GM18867 (cell line): ENCODE data around the gene WDR7.
"Not testable (repeated sequence)": the region's sequence is repeated elsewhere in the genome, so short reads cannot be mapped to it uniquely, and the experiment has no call there.

Experiments used
- ATAC-seq: cut with Tn5 transposase; IDR thresholded peaks from one replicate; pipeline ENCODE4 v1.9.1; 2021; ENCODE audit warnings: mild to moderate bottlenecking, moderate library complexity; ENCODE audit not compliant: unreplicated experiment

WDR7 gene

DNA sequence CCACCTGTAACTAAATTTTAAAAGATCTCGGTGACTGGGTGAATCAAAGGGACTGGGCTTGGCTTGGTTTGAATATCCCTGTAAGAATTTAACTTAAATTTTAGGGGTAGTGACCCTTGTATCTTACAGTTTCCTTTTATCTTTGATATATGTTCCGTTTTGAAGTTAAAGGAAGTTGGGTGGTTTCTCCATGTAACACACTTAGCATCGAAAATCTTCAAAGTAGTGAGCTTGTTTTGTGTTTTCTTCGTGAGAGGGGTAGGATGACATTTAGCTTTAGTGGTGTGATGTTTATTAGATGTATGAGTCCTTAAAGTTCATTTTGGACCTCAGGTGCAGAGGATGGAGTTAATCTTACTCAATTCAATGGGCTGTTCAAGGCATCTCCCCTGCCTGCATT is 1.6 kb downstream of the WDR7 start:
- ATAC-seq, result no peak

DNA sequence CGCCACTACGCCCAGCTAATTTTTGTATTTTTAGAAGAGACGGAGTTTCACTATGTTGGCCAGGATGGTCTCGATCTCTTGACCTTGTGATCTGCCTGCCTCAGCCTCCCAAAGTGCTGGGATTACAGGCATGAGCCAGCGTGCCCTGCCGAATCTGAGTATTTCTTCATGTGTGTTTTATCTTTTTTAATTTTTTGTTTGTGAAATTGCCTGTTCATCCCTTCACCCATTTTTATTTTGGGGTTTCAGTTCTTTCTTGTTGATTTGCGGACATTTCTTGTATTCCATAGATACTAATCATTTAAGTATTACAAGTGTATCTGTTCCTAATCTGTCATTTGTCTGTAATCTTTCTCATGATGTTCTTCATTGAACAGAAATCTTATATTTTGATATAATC is 3.1 kb downstream of the WDR7 start:
- not testable (repeated sequence) for ATAC-seq

DNA sequence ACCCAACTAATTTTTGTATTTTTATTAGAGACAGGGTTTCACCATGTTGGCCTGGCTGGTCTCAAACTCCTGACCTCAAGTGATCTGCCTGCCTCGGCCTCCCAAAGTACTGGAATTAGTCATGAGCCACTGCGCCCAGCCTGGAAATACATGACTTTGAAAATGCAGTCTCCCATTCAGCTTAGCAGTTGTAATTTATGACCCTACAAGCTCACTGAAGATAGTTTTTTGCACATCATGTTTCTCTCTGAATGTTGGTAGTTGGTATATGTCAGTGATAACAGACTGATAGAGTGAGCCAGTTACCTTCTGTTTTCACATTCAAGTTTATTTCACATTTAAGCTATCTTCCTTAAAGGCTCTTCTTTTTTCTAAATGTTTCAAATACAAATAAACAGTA is 7.1 kb downstream of the WDR7 start:
- no peak for ATAC-seq

DNA sequence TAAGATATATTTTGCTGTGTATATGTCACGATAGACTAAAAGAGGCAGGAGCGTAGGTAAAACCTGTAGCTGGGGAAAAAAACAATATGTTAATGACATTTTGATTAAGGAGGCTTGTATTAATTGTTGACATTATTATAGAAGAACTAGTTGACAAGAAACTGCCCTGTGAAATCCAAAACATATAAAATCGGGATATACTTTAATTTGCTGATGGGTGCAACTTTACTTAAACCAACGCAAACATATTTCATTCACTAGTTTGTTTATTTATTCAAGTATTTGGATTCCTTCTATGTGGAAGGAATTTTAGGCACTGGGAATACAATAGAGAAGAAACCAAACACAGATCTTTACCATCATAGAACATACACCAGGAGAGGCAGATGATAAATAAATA is 8.0 kb downstream of the WDR7 start:
- no peak for ATAC-seq

DNA sequence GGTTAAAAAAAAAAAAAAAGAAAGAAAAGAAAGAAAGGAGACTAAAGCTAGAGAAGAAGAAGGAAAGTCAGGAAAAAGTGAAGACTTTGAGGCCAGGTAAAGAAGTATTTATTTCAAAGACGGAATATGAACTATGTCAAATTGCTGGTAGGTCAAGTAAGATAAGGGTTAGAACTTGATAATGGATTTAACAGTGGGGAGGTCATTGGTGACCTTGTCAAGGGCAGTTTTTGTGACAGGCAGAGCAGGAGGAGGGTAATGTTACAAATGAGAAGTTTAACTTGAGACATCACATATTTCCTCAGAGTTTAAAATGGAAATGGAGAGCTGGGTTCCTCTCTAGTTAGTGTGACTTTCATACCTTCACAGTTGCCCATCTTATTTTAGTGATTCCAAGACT is 9.5 kb downstream of the WDR7 start:
- no peak for ATAC-seq

DNA sequence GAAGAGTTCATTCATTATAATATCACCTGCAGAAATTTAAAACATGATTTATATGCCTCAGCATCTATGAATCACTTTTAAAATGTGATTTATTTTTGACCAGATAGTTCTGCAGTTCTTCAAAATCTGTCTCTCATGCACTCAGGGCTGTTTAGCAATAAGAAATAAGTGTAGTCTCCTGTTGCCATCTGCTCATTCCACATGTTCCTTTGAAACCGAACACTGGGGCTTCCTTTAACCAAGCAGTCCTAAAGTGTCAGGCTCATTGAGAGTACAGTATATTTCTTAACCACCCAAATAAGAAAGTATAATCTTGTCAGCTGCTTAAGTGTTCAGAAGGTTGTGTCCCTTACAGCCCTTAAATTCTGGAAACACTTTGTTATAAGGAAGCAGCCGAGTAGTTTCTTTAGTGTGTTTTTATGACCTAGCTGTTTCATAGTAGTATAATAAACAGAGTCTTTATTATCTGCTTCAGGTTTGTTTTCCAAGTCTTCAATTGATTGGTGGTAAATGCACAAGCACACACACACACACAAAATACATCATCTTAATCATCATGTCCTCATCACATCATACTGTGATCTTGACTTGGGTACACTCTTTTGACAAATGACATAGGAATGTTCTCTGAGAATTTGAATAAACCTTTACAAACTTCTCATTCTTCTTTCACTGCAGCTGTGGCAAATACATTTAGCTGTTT is 10.4 kb downstream of the WDR7 start:
- no peak for ATAC-seq

DNA sequence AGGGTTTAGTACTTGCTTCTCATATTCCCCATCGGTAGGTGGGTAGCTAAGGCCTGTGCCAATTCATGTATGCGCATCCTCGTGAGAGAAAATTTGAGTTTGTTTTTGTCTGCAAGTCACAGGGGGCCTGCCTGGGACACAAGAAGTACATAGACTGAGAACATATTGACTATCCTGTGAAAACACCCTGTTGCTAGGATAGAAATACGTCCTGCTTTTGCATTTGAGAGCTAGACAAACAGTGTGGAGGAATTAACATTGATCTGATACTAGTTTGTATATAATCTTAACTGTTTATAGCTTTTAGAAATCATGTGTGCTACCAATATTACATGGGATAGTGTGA is 10.9 kb downstream of the WDR7 start:
- no peak for ATAC-seq

DNA sequence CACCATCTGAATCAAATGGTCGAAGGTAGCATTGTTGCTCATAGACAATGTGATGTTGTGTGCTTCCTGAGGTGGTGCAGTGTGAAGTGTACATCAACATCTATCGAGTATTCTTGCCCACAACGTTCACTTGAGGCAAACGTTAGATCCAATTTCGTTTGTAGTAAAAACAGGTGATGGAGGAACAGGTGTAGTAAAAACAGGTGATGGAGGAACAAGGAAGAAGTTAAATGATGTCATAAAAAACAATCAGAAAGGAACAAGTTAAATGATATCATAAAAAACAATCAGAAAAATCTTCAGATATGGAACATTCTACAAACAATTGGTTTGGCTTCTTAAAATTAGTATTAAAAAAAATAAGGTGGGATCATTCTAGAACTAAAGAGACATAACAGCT is 11.3 kb downstream of the WDR7 start:
- ATAC-seq, result no peak

DNA sequence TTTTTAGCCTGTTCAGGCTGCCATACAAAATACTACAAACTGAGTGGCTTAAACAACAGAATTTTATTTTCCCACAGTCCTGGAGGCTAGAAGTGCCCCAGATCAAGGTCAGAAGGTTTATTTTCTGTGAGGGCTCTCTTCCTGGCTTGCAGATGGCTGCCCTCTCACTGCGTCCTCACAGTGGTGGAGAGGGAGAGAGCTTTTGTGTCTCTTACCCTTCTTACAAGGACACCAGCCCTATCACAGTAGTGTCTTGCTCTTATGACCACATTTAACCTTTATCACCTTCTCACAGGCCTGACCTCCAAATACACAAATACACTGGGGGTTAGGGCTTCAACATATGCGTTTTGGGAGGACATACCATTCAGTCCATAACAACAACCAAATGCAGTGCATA is 11.7 kb downstream of the WDR7 start:
- ATAC-seq, result no peak

DNA sequence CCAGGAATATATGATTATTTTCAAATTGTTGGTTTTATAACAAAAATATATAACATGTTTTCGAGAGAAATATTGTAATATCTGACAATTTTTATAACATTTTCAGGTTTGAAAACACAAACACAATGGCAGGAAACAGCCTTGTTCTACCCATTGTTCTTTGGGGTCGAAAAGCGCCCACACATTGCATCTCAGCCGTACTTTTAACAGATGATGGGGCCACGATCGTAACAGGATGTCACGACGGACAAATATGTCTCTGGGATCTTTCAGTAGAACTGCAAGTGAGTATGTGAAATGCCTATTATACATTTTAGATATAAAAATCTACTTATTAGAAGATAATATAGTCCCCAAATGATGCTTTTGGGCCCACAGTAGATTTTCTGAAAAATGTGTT is 21.2 kb downstream of the WDR7 start:
- ATAC-seq, result no peak

DNA sequence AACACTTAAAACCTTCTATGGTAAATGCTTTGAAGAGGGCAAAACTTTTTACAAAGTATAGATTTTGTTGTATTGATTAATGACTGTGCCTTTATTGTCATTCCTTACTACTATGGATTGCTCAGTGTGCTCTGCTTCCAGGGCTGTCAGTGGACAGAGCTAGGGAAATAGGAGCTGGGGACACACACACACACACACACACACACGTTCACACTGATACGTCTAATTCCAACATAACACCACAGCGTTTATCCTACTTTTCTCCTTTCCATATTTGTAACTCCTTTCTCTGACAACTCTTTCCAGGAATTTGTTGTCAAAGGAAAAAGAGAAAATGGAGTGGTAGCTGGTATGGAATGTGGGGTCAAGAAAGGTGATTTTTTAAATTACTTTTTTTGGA is 21.8 kb downstream of the WDR7 start:
- ATAC-seq, result no peak

DNA sequence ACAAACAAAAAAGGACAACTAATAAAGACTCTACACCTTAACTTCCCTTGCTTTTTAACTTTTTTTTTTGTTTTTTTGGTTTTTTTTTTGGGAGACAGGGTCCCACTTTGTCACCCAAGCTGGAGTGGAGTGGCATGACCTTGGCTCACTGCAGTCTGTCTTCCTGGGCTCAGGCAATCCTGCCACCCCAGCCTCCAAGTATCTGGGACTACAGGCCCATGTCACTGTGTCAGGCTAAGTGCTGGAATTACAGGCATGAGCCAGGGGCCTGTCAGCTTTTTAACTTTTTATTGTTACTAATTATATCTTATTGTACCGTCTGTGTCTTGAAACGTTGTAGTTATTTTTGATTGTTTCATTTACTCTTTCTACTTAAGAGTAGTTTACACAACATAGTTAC is 25.5 kb downstream of the WDR7 start:
- no peak for ATAC-seq

DNA sequence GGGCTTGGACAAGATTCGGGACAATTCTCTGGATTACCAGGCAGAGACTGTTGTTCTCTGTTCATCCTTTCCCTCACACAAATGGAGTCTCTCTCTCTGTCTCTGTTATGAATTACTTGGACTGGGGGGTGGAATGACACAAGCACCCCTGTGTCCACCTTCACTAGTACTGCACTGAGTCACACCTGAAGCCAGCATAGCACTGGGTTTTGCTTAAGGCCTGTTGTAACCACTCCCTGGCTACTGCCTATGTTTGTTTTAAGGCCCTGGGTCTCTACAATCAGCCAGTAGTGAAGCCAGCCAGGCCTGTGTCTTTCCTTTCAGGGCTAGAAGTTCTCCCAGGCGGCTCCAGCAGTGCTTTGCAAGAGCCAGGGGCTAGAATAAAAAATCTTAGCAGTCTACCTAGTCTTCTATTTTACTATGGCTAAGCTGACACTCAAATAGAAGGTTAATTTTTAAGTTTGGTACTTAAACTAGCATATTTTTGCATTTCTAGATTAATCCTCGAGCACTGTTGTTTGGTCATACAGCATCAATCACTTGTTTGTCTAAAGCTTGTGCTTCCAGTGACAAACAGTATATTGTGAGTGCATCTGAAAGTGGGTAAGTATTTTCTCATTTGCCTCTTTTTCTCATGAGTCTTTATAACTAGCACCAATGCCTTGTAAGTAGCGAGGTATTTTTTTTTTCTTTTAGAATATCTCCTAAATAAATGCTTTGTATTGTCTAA is 27.8 kb downstream of the WDR7 start:
- ATAC-seq, result no peak

DNA sequence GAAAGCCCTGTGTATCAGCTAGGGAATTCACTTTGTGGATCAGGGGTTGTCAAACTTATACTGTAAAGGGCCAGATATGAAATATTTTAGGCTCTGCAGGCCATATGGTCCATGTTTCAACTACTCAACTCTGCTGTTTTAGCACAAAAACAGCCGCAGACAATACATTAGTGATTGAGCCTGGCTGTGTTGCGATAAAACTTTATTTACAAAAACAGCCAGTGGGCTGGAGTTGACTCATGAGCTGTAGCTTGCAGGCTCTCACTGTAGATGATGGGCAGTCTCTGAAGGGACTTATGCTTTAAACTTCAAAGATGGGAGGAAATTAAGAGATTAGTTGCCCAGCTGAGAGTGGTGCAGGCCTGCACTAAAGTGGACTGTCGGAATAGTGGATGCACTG is 33.1 kb downstream of the WDR7 start:
- ATAC-seq, result no peak

DNA sequence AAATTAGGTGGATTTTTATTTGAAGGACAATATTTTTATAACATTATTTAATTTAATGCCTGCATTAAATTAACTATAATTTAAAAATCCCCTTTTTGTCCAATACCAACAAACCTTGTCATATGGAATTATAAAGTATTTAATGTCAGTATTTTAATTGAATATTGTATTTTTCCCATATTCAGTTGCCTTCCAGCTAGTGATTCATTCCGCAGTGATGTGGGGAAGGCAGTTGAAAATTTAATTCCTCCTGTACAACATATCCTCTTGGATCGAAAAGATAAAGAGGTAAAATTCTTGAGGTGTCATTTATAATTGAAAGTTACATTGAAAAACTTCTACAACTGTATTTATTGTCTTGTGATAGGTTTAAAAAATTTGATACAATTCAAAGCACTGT is 40.4 kb downstream of the WDR7 start:
- no peak for ATAC-seq

DNA sequence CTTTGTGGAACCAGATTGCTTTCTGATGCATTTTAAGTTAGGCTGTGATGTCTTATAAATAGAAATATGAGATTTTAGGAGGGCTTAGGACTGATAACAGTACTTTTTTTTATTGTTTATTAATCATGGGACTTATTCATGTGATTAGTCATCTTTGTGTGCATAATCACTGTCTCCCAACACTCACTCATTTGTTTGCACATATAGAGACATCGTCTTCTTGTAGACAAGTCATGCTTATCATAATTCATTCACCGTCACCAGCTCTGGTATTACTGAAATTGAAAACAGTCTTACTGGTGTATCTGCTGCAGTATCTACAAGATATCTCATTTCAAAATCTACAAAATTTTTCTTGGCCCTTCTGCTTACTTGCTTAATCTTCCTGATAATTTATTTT is 45.8 kb downstream of the WDR7 start:
- no peak for ATAC-seq

DNA sequence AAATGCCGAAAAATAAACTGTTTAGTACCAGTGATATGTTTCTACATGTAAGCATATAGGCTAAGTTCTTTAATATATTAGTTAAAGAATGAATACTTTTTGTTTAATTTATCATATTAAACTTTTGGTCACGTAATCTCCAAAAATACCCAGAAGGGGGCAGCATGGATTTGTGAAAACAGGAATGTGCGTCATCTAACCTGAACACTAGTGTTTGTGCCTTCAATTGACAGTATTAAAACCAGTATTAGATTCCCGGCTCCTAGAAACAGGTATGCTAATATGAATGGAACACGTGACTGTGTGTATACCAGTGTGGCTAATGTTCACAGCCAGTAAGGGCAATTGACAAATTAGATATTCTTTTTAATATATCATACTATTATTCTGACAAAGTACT is 51.8 kb downstream of the WDR7 start:
- ATAC-seq, result no peak

DNA sequence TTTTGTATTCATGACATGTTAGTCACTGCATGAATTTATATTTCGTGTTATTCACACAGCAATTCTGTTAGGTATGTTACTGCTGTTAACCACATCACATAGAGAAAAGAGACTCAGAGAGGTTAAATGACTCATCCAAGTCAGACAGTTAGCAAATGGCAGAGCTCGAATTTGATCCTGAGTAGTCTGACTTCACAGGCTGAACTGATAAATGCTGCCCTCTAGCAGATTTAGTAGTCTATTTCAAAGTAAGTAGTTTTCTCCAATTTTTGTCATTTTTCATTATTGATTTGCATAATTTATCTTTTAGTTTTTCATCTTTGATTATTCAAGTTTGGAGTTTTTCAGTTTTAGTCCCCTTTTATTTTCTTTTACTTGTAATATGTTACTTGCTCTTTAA is 58.3 kb downstream of the WDR7 start:
- ATAC-seq, result peak; percentile 100

DNA sequence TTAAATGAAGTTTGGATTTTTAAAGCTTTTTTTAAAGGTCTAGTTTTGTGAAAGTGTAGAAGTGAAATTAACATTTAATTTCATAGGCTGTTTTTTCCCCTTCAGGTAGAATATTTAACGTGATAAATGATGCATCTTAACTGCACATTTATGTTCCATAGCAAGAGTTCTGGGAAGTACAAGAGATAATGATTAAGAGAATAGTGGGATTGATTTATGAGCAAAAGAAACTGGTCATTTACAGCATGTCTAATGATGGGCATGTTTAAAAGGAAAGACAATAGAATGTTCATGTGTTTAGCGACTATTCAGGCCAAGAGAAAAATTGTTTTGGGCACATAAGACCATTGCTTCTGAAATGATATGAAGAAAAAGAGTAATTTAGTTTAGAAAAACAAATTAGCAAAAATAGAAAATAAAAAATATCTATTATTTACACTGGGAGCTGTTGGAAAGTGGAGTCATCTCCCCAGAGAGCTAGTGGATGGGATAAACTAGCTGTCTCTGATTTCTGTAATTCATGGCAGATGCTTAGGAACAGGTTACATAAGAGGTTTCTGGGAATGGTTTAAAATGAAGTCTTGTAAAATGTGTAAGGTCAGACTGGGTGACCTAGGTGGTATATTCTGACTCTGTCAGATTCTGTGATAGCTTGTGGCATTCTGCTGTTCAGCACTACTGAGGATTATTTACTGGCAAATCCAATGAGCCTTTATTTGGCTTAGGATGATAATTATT is 60.7 kb downstream of the WDR7 start:
- ATAC-seq, result no peak

DNA sequence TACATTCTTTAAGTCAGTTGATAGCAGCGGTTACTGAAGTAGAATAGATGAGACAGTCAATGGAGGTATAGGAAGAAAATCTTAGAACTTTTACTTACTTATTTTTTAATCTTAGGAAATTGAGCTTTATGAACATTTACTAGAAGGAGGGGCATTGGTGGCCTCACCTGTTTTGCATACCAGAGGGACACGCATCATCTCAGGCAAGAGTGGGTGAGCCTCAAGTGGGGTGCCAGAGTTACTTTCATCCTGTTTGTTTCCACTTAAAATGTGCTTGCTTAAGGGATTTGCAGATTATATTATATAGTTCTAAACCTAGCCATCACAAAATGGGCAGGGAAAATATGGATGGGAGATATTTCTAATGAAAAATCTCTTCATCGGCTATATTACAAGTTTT is 61.6 kb downstream of the WDR7 start:
- ATAC-seq, result no peak

DNA sequence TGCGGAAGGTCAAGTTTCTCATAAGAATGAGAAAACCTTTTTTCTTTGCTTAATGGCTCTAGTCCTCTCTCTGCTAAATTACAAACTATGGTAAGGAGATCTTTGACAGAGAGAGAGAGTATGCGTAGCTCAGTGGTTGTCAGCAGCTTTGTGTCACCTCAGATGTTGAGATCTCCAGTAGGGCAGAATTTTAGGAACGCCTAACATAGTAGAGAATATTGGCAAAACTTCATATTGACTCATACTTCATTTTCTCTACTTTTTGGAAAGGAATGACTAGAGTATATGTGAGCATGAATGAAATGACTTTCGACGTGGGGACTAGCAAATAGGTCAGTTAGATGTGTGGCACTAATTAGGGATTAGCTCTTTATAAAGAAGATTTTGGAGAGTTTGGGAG is 64.0 kb downstream of the WDR7 start:
- no peak for ATAC-seq

DNA sequence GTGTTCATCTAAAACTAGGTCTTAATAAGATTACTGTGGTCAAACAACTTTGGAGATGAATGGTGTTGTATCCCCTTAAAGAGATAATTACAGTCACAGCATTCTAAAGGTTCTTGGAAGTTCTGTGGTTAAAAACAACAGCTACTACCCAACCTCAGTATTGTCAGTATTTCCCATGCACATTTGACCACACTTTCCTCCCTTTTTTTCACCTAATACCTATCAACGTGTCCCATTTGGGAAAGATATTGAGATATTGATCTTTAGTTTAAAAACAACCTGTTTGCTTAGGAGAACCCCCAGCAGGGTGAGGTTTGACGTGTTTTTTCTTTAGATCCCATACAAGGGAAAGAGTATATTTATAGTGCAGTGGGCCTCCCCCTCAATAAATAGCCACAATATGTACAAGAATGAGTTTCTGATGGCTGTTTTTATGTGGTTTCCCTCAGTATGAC is 65.6 kb downstream of the WDR7 start:
- ATAC-seq, result no peak
